SK-N-SH (cell line): ENCODE data around the gene AZIN2.

ENCODE experiments used
- ELF1 ChIP-seq: IDR thresholded peaks from 2 replicates; pipeline ENCODE4 v1.4.0; 2012
- EZH2phosphoT487 ChIP-seq: fragments of 200-600 bp; sonication (generic); IDR thresholded peaks from 2 replicates; pipeline ENCODE4 v1.6.1; 2017; ENCODE audit warnings: low read depth, mixed run types, mild to moderate bottlenecking, antibody characterized with exemption, moderate library complexity, borderline replicate concordance
- MAX ChIP-seq: IDR thresholded peaks from 2 replicates; pipeline ENCODE4 v1.4.0; 2012; ENCODE audit warnings: low read depth
- SMC3 ChIP-seq: IDR thresholded peaks from 2 replicates; pipeline ENCODE4 v1.6.1; 2012; ENCODE audit warnings: low read depth, low read length, improper control_type of control experiment
- TF ChIP-seq, protein P1 (sequence below): fragments of 150-350 bp; IDR thresholded peaks from 2 replicates; pipeline ENCODE4 v1.6.1; 2017; ENCODE audit warnings: antibody characterized with exemption, low read length, low read depth, borderline replicate concordance

DNA sequence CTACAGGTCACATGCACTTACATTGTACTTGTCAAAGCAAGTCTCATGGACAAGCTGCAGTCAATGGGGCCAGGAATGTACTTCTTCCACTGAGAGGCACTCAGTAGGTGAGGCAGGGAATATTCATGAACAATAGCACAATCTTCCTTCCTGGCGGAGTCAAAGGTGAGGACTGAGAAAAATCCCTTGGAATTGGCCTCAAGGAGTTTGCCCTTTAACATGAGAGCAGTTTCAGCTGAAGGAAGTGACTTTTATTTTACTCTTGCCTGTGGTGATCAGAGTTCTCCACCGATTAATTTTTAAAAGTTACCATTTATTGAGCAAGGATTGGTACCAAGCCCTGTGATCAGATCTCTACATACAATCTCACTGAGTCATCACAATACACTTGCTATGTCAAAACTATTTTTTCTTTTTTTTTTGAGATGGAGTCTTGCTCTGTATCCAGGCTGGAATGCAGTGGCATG lies 33.1 kb upstream of the AZIN2 start:
- TF ChIP-seq MAX (no peak), ELF1 (no peak), SMC3 (no peak), EZH2phosphoT487 (no peak)
- TF ChIP-seq, protein P1, sequence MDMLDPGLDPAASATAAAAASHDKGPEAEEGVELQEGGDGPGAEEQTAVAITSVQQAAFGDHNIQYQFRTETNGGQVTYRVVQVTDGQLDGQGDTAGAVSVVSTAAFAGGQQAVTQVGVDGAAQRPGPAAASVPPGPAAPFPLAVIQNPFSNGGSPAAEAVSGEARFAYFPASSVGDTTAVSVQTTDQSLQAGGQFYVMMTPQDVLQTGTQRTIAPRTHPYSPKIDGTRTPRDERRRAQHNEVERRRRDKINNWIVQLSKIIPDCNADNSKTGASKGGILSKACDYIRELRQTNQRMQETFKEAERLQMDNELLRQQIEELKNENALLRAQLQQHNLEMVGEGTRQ, result no peak
